HPDE6-E6E7 (cell line): ENCODE data around the gene CER1.
A peak's percentile ranks its signal among the peaks of the same experiment; 100 is the strongest.

Source experiments
- DNase-seq: peaks from one replicate; pipeline ENCODE4 v3.0.0; 2011; ENCODE audit warnings: missing footprints; ENCODE audit errors: extremely low spot score

The CER1 gene

DNA sequence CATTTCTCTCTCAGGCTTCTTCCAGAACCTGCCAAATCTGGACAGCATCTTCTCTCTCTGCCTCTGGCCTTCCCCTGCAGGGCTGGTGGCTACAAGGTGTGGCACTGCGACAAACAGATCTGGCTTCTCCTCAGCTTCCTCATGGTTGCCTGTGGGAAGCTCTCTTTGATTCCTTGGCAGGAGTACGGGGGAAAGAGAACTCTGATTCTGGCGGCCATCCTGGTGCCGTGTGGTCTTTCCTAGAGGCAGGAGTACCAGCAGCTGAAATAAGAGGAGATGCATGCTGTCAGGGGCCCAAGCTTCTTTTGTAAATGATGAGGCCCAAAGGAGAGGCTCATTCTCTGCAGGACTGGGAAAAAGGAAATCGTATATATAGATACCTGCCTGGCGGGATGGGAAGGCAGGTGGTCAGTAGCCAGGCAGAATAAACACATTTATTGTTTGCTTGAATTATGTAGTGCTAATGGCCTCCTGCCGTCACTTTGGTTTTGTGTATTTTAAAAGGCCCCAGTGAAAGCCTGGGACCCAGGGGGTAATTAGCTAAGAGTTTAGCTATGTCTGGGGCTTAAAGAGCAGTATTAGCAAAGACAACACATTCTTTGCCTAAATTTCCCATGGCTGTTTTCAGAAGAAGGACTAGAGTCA, at the start of gene CER1:
TSS of gene CER1 (minus strand) at position 343 of the 645 bp plus-strand sequence. CDS start at position 282, 61 bp downstream.
- DNase-seq = no peak

DNA sequence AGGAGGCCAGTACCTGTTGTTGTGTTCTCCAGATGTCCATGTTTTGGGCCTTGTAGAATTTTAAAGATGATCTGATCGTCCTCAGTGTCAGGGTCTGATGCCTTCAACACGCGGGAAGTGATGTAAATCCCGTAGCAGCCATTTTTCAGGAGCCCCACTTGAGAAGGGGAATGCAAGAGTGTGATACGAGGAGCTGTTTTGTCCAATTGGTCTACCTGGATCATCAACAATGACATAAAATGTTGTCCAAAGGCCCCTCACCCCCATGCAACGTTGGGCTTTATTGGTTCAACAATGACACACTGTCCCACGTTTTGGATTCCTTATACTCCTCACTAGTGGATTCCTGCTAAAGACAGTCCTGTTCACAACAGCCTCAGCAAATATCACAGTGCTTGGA, 48.1 kb upstream of the CER1 start:
- no peak for DNase-seq

DNA sequence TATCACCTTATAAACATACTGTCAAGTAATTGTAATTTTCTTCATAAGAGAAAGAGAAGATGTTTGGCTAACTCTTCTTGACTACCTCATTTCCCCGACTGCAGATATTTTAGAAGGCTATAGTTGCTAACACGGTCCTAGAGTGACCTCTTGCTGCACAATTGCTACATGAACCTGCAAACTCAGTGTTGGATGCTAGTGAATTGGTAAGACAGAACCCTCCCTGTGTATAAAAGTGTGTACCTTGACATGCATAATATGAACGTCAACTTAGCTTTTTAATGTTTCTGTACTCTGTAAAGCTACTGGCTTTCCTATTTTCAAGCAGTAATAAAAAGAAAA, 46.7 kb upstream of the CER1 start:
- DNase-seq = peak; percentile 21

- DNase-seq = peak; percentile 10
These were observed 46.1 kb upstream of the CER1 start for GRCh38 chr9:14768405-14769229.

DNA sequence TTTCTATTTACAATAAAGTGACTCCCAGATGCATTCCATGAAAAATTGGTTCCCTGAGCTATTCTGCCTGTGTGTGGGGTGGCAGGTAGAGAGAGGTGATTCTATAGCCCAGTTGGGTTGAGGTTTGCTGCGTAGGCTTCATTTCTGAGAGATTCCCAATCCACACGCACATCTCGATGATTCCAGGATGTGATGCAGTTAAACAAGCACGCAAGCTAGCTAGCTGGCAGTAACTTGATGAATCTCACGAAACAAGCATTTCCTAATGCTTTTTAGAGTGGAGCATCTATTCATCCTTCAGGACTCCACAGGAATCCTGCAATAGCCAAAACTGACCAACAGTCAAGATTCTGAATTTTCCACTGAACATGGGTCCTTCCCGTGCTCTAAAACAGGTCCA, 43.8 kb upstream of the CER1 start:
- DNase-seq = no peak

DNA sequence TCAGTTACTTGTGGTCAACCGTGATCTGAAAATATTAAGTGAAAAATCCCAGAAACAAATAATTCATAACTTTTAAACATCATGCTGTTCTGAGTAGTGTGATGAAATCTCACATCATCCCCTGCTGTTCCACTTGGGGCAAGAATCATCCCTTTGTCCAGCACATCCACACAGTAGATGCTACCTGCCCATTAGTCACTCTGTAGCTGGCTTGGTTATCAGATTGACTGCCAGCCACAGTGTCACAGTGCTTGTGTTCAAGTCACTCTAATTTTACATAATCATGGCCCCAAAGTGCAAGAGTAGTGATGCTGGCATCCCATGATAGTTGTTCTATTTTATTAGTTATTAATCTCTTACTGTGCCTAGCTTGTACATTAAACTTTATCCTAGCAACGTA, 39.1 kb upstream of the CER1 start:
- no peak for DNase-seq

DNA sequence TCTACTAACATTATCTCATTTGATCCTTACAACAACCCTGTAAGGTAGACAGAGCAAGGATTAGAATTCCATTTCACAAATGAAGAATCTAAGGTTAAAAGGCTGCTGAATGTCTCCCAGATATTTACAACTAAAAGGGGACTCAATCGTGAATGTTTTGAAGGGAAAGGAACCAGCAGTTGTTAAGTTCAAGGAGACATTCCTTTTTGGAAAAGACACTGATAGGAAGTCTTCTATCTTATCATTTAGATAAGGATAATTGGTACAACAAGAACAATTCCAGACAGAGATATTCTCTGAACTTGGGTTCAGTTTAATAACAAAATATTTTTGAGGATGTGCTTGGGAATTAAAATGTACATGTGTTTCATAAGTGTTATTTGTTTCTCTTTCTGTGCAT, 37.5 kb upstream of the CER1 start:
- DNase-seq = no peak

DNA sequence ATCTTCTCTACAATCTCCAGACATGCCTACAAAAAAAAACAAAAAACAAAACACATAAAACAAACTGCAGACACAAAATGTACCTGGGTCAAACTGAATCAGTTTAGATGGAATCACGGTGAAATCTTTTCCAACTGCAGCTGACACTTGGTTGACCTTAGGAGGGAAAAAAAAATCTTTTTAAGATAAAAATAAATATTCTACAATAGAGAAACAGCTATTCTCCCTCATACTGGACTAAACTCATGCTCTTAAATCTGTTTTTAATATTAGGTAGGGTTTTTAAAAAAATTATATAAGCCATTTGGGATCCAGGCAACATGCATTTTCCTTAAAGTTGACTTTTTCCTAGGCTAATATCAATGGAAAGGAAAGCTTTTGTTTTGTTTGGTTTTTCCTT, 33.8 kb upstream of the CER1 start:
- no peak for DNase-seq

- no peak for DNase-seq
These were observed 30.3 kb upstream of the CER1 start for GRCh38 chr9:14752871-14753270.

- DNase-seq = no peak
These were observed 29.7 kb upstream of the CER1 start for GRCh38 chr9:14752271-14752670.

- no peak for DNase-seq
These were observed 28.3 kb upstream of the CER1 start for GRCh38 chr9:14750821-14751220.

GRCh38 chr9:14749741-14750211, 27.2 kb upstream of the CER1 start:
- DNase-seq = no peak

- DNase-seq = no peak
These were observed 25.8 kb upstream of the CER1 start for GRCh38 chr9:14748373-14748772.

GRCh38 chr9:14747111-14747510, 24.6 kb upstream of the CER1 start:
- DNase-seq = peak; percentile 71

GRCh38 chr9:14746626-14747025, 24.1 kb upstream of the CER1 start:
- no peak for DNase-seq

GRCh38 chr9:14744768-14745167, 22.2 kb upstream of the CER1 start:
- no peak for DNase-seq

DNA sequence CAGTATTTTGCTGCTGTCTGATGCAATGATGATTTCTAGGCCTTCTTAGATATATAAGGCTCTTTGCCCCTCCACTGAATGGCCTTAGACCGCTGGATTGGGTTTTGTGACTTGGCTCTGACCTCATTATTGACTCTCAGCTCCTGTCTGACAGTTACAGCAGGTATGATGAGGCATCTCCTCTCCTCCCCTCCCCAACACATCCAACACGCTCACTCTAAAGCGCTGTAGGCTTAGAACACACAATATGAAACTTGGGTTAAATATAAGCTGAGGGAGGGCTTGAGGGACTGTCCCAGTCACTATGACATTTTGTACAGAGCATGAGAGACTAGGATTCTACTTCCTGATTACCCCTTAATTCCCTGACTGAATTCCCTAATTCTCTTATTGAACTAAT, 18.8 kb upstream of the CER1 start:
- DNase-seq = no peak

- no peak for DNase-seq
These were observed 10.6 kb upstream of the CER1 start for GRCh38 chr9:14733133-14733532.

GRCh38 chr9:14731294-14731981, 8.9 kb upstream of the CER1 start:
- DNase-seq = no peak

DNA sequence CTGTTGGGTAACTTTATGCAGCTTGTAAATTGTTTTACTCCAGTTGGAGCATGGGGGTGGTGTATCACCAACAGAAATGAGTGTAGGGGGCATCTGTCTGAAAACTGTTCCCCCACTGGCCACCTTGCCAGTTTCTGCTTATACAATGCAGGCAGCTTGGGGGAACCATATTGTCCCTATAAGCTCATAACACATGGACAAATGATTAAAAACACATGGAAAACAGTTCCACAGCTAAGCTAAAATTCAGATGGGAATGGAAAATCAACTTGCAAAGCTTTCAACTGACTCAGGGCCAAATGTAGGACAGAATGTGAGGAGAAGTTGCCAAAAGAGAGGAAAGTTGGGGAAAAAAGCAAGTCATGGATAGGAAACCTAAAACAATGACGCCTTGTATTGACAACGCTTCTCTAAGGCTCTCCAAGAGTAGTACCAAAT, 7.9 kb upstream of the CER1 start:
- no peak for DNase-seq

- DNase-seq = no peak
These were observed 768 bp upstream of the CER1 start for GRCh38 chr9:14723301-14723700.

DNA sequence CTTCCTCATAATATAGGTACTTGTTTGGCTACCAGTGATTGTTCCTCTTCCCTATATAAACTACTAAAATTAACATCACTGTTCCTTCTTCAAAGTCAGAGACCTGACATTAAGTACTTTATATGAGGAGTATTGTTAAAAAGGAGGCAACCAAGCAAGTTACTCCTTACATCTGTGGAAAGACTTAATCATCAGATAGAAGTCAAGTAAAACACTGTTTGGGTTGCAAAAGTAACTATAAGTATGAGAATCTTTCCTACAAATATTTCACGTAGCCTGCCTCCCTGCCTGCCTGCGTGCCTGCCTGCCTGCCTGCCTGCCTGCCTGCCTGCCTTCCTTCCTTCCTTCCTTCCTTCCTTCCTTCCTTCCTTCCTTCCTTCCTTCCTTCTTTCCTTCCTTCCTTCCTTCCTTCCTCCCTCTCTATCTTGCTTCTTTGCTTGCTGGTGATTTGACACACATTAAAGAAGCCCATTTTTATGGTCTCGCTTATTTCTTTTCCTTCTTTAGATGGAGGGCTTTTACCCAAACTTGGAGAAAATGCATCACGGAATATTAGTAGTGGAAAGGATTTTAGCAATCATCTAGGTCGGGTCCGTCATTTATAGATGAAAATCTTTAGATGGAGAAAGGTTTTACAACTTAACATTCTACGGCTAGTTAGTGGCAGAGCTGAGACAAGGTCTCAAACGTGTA, 3.2 kb downstream of the CER1 start:
- DNase-seq = no peak
